Activated CD8-positive, alpha-beta memory T cell treated with anti-CD3 and anti-CD28 coated beads for 1 hour (primary cell): ENCODE measurements around the gene HYDIN.
"Not testable (repeated sequence)": the region's sequence is repeated elsewhere in the genome, so short reads cannot be mapped to it uniquely, and the experiment has no call there.

Experiments used
- DNase-seq, 2 donors: peaks; one replicate each; pipeline ENCODE4 v3.0.0-alpha.2; 2020; ENCODE audit warnings: low read depth in 1 of 2; ENCODE audit errors: extremely low read depth in 1 of 2

The HYDIN gene

DNA sequence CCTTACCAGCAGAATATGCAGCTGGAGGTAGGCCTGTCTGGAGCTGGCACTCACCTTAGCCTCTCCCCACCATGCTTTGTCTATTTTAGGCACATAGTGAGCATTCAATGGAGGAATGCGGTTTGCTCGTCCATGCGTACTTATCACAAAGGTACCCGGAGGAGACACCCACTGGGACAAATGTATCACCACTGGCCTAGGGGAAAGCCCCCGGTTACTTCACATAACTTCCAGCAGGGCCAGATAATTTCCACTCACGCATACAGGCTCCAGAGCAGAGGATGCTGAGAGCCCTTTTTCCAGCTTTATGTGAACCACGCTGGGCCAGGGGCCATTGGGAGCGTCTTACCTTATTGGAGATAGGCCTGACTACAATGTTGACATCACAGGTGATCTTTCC, 348.2 kb downstream of the HYDIN start:
- not testable (repeated sequence) for DNase-seq

DNA sequence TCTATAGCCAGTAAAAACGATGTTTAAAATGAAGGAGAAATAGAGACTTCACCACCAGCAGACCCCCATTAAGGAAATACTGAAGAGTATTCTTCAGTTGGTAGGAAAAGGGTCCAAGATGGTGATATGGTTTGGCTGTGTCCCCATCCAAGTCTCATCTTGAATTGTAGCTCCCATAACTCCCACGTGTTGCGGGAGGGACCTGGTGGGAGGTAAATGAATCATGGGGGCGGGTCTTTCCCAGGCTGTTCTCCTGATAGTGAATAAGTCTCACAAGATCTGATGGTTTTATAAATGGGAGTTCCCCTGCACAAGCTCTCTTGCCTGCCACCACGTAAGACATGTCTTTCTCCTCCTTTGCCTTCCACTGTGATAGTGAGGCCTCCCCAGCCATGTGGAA, 352.6 kb downstream of the HYDIN start:
- DNase-seq, result not testable (repeated sequence)

DNA sequence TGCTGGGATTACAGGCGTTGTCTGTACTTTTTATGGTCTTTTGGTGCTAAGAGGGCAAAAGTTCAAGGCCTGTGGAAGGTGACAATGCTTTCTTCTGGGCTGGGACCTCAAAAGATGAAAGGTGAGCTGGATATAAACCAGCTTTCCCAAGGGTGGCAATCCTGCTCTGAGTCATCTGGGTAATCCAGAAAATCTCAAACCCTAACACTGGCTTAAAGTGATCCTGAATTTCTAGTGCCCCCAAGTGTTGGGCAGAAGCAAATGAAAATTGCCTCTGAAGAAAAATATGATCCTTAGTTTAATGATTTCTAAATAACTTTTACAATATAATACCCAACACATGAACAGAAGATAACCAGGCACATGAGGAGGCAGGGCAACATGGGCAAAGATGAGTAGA, 354.1 kb downstream of the HYDIN start:
- not testable (repeated sequence) for DNase-seq

DNA sequence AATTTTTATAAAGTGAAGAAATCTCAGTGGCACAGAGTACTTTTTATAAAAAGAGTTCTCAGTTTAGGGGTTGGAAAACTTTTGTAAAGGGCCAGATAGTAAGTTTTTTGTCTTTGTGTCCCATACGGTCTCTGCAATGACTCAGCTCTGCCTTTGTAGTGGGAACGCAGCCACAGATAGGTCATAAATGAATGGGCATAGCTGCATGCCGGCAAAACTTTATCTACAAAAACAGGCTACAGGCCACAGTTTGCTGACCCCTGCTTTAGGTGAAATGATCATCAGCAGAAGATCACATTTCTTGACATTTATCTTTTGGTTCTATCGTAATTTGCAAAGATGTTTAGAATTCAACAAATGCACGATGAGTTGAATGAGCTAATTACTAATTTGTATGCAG, 365.8 kb downstream of the HYDIN start:
- not testable (repeated sequence) for DNase-seq

DNA sequence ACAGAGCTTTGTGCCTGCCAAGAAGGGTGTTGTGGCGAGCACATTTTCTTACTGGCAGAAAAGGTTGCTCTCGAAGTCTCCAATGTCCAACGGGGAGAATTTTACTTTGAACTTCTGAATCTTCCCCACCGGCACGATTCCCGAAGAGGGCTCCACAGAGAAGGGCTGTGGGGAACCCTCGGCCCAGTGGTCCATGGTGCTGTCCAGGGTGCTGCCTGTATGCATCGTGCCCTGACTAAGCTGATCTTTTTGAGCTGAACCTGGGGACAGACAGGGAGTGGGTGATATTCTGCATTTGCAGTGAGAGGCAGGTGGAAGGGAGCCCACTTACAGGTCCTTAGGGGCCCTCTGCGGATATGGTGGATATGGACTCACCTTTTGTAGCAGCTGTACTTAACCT, 368.5 kb downstream of the HYDIN start:
- DNase-seq, result not testable (repeated sequence)

DNA sequence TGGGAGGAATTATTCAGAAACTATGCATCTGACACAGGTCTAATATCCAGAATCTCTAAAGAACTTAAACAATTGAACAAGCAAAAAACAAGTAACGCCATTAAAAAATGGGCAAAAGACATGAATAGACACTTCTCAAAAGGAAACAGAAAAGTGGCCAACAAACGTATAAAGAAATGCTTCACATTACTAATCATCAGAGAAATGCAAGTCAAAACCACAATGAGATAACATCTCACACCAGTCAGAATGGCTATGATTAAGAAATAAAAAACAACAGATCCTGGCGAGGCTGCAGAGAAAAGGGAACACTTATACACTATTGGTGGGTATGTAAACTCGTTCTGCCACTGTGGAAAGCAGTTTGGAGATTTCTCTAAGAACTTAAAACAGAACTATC, 379.2 kb downstream of the HYDIN start:
- not testable (repeated sequence) for DNase-seq

DNA sequence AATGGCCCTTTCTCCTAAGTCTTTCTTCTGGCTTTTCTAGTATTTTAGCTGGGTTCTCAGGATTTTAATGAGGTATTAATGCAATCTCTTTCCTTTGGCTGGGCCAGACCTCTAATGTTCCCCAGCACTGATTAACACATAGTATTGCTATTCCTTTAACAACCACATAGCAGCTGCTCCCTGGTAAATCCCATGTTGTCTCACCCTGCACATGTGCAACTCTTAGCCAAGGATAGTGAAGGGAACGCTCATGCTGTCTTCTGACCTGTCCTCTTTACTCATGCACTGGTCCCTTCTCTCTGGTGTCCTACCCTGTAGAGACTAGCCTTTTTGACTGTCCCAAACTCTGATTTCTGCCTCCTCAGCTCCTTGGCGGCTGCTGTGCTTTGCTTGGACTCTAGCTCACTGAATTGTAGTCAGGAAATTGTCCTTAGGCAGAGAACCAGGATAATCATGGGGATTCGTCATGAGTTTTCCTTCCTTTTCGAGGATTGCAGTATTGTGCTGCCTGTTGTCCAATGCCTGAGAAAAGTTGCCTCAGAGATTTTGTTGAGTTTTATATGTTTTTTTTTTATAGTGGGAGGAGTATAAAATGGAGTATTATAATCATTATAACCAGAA, 406.9 kb downstream of the HYDIN start:
- DNase-seq, result not testable (repeated sequence)

DNA sequence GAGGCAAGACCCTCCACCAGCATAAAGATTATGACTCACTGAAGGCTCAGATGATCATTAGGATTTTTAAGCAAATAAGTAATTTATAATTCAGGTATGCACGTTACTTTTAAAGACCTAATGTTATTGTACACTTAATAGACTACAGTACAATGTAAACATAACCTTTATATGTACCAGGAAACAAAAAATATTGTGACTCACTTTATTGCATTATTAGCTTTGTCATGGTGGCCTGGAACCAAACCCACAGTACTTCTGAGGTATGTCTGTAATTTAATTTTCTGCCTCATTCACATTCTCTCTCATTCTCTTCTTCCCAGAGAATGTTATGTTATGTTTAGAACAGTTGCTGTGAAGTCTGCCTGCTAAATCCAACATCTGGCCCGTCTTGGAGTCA, 407.8 kb downstream of the HYDIN start:
- not testable (repeated sequence) for DNase-seq

DNA sequence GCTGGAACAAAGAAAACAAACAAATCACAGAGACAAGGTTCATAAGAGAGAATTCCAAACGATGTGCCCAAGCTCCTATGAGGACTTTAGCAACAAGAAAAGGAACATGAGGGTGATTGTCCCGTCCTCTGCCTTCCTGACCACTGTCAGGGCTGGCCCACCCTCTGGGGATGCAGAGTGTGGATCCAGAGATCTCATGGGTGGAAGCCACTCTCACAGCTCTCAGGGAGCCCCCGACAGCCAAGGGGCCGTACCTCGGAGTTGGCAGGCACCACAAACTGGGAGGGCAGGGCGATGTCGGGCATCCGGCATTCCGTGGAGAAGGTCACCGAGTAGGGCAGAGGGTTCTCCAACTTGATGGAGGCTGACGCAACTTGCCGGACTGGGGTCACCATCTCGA, 412.4 kb downstream of the HYDIN start:
- DNase-seq, result not testable (repeated sequence)

DNA sequence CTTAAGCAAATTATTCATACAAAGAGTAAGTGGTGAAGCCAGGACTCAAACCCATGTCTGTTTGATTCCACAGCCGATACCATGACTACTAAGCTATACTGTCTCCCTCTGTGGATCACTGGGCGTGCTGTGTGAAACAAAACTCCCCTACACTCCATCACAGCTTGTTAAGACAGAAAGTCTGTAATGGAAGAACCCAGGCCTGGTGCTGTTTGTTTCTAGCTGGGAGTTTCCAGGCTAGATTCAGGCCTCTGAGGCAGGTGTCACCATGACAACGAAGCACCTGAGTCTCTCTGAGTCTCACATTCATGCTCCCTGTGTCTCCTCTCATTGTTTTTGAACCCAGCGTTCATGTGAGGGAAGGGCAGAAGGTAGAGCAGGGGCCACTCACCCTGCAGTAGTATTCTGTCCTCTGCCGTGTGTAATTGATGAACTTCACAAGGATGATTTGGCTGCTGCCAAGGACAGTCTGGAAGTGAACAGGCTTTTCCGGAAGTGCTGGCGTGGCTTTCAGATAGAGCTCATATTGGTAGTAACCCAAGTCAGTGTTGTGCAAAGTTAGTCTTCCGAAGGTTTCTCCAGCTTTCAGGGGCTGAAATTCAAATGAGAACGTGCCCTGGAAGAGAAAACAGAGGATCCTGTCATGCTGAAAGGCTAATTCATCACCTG, 421.0 kb downstream of the HYDIN start:
- no peak for DNase-seq

DNA sequence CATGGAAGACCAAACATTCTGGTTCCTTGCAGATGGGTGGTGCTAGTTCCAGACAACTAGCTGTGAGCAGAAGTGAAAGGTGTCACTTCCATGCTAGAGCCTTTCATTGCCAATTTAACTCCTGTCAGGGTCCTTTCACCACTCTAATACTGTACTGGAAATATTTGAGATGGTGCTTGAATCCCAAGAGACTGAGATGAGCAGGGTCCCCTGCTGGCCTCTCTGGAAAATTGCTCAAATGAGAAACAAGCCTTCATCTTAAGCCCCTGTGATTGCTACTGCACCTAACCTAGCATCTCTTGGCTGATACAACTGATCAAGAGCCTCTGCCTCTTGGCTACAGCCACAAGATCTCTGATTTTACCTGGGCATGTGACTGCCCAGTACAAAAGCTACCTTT, 422.2 kb downstream of the HYDIN start:
- DNase-seq, result no peak

DNA sequence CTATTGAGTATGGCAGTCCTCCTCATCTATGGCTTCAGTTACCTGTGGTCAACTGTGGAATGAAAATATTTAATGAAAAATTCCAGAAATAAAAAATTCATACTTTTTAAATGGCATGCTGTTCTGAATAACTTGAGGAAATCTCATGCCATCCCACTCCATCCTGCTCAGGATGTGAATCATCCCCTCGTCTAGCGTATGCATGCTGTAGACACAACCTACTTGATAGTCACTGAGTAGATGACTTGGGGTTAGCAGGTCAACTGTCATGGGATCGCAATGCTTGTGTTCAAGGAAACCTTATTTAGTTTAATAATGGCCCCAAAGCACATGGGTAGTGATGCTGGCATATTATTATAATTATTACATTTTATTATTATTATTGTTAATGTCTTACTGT, 424.7 kb downstream of the HYDIN start:
- DNase-seq, result no peak

DNA sequence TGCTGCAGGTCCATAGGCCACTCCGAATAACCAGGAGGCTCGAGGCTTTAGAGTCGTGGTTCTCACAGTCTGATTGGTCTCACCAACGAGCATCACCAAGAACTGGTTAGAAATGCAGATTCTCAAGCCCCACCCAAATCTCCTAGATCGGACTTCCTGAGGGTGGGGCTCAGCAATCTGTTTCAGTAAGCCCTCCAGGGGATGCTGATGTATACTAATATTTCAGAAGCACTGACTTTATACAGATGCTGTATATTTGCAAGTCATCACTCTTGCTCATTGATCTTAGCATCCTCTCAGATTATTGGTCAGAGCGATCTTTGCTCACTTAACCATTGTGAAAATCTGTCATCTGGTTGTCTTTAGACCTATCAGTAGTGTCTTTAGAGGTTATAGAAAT, 425.1 kb downstream of the HYDIN start:
- DNase-seq, result no peak

DNA sequence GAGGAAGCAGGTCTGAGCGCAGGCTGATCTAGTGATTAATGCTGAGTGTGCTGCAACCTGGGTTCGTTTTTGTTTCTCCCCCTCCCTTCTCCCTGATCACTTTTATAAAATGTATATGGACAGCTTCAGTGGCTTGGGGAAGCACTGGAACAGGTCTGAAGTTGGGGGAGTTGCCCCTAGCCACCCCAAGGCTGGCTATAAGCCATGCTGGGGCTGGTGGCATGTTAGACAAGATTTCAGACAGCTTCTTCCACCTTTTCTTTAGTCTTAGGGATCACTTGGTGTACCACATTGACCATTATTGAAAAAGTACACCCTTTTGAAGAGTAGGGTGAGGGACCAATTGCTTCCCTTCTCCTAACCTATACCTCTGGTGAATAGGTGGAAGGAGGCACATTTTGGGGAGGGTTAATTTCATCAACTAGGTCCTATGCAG, 425.8 kb downstream of the HYDIN start:
- DNase-seq, result no peak

DNA sequence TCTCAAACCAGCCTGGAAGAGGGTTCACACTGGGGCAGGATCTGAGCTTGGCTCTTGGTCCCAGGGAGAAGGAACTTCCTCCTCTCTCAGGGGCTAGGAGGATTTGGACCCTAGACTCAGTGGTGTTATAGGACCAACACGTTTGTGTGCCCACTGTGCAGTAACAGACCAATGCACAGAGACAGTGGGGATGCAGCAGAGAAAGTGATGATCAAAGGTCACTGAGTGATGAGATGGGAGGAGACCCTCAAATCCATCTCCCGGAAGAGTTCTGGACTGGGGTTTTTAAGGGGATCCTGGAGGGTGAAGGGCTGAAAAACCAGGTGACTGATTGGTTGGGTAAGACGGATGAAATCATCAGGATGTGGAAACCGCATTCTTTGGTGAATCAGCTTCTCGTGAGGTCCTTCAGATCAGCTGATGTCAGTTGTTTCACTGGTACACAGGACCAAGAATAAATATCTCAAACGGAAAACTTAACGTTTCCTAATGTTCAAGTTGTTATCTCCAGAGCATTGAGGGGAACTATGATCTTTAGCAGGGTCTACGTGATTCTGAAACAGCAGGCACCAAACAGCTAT, 426.3 kb downstream of the HYDIN start:
- no peak for DNase-seq

DNA sequence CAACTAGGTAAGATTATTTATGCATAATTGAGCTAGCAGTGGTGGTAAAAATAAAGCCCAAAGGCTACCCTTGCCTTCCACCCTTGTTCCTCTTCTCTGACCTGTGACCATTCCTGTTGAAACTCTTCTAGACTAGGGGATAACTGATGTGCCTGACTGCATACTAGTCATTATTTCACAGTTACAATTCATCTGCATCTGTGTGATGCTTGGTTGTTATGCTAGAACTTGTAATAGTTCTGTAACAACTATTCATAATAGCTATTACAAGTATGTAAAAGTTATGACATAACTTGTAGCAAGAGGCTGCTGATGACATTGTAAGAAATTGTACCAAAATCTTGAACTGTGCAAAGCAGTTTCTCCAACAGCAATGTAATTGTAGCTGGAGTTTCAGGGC, 427.2 kb downstream of the HYDIN start:
- no peak for DNase-seq

DNA sequence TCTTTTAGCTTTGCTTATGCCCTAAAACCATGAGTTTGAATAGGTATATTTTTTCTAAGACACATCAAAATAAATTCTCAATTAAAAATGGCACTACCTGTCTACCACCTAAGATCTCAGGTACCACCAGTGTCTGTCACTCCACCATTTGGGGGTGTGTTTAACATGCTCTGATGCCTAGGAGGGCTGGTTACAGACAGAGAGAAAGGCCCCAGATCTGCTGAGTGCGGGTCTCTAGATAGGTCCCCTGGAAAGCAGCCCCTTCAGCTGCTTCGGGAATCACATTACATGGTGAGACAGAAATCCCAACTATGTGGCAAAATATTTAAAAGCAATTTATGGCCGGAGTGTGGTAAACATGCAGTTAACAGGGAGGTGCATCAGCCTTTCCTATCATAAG, 428.9 kb downstream of the HYDIN start:
- no peak for DNase-seq

DNA sequence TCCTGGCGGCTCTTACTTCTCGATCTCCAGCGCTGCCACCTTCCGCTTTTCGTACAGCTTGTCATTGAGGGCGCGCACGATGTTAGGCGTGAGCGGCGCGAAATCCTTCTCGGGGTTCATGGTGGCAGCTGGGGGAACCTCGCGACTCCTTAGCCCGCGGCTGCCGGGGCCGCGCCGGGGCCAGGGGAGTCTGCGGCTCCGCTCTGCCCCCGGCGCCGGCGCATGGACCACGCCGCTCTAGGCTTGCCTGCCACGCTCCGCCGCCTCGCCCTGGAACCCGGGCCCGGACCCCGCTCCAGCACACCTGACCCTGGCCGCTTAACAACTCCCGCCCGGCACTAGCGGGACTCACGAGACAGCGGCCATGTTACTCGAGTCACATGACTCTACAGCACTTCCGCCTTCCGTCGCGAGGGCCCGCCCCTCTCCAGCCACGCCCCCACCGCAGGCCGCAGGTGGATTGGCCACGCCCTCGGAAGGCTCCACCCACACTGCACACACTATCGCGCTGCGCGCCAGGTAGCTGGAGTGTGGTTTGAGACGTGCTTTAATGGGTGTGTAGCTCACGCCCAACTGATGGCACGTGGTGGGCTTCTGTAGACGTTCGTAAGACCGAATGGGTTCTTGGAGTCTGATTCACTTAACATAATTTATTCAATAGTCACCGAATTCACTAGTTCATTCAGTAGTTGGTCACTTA, 429.6 kb downstream of the HYDIN start, which contains the start of gene VAC14:
Gene VAC14 (minus strand): TSS at position 378 of the 700 bp plus-strand sequence. CDS start 258 bp downstream, at position 120.
- DNase-seq, result peak; percentile 92 to 96

DNA sequence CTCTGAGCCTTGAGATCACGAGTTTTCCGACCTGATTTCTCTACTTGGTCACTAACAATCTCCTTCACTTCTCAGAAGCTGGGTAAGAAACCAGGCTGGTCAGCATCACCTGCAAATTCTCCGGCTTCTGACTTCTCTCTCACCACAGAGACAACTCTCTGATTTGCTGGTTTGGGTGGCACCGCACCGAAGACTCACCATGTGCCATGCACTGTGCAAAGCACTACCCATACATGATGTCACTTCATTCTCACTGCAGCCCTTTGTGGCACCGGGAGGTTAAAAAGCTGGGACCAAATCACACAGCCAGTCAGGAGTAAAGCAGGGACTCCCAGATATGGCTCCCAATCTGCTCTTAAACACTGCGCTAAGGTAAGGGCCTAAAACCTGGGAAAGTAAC, 430.2 kb downstream of the HYDIN start:
- DNase-seq, result no peak

DNA sequence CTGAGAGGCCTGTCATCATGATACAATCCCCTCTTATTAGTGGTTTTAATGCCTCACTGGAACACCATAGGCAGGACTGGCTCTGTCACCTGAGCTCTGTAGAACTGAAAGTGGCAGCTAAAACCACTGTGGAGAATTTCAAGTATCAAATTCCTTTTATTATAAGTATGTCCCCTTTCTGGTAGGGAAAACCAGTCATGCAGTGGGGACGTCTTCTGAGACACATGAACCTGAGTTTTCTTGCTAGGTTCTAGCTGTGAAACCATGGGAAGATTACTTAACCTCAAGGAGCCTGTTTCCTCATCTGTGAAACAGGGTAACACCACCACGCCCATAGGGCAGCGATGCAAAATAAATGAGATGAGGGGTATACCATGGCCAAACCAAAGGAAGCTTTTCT, 434.2 kb downstream of the HYDIN start:
- no peak for DNase-seq

DNA sequence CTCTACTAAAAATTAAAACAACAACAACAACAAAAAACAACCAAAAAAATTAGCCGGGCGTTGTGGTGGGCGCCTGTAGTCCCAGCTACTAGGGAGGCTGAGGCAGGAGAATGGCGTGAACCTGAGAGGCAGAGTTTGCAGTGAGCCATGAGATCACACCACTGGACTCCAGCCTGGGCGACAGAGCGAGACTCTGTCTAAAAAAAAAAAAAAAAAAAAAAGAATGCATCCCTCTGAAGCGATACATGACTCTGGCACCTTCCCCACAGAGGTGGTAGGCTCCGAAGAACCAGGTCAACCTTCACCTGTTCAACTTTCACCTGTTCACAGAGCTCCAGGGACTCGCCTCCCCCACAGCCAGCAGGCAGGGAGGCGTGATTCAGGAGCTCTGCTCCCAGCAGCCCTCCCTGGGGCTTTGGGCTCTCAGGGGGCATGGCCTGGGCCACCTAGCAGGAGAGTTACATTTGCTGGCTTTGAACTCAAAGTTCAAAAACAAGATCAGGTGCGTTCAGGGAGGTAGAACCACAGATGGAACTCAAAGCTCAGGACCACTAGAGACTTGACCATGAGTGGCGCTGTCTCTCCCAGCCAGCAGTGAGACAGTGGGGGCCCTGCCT, 435.1 kb downstream of the HYDIN start:
- DNase-seq, result no peak
